Esophagus (tissue), 2 donors: ENCODE data around the gene ACER1. TPM values are rescaled to one million over a fixed set of nuclear protein-coding genes. Genes with fewer than 3 reads are reported as not detected.

ENCODE experiments used
- H3K27ac ChIP-seq, 2 donors: one replicate each; pipeline ENCODE4 v1.5.1; 2013; ENCODE audit warnings: low read depth in 2 of 2, mild to moderate bottlenecking in 2 of 2, inconsistent platforms in 1 of 2, low read length in 1 of 2, moderate library complexity in 1 of 2
- H3K27me3 ChIP-seq, 2 donors: one replicate each; pipeline ENCODE4 v1.6.1; 2013; ENCODE audit warnings: low read length in 2 of 2, control low read depth in 1 of 2, mild to moderate bottlenecking in 1 of 2; ENCODE audit not compliant: insufficient read depth in 2 of 2, control insufficient read depth in 1 of 2
- H3K36me3 ChIP-seq, 2 donors: one replicate each; pipeline ENCODE4 v1.6.1; 2013; ENCODE audit warnings: low read length in 1 of 2; ENCODE audit not compliant: control insufficient read depth in 2 of 2, insufficient read depth in 2 of 2
- H3K4me1 ChIP-seq, 2 donors: one replicate each; pipeline ENCODE4 v1.6.1; 2013; ENCODE audit warnings: low read length in 1 of 2; ENCODE audit not compliant: control insufficient read depth in 2 of 2, insufficient read depth in 2 of 2
- H3K4me3 ChIP-seq, 2 donors: one replicate each; pipeline ENCODE4 v1.5.1; 2013; ENCODE audit warnings: low read length in 2 of 2, mild to moderate bottlenecking in 2 of 2, low read depth in 1 of 2, moderate library complexity in 1 of 2
- H3K9me3 ChIP-seq, 2 donors: one replicate each; pipeline ENCODE4 v1.6.1; 2013; ENCODE audit warnings: mild to moderate bottlenecking in 2 of 2, low read depth in 1 of 2, low read length in 1 of 2, moderate library complexity in 1 of 2; ENCODE audit not compliant: control insufficient read depth in 2 of 2, insufficient read depth in 1 of 2
- WGBS, 2 donors: extraction: QIAGEN DNeasy Blood & Tissue Kit; methylation state at CpG; one replicate each; pipeline ENCODE4 v1.1.7; 2013; 5-methylcytosine and 5-hydroxymethylcytosine counted together
- polyA plus RNA-seq, 2 donors: library from polyadenylated mRNA; stranded (reverse); fragments of 200-250 nt; gene quantifications; one replicate each; pipeline ENCODE4 v1.2.3, GENCODE V29; 2013
- donor health status: healthy with polysubstance abuse.
- donor health status: Bipolar disorder and iron deficiency.

ACER1 gene
- polyA plus RNA-seq, 2 donors = 6.2 to 7.4 TPM

- whole genome bisulfite sequencing, 2 donors = 4 to 6% methylated on average over 40 to 66 of the region's 66 CpGs
- peak within 1 kb of the TSS; percentile 54 to 86 for H3K27ac ChIP-seq
- peak within 1 kb of the TSS; percentile 68 to 98 for H3K4me3 ChIP-seq
- no peaks in the 10 kb centered on the region for H3K27me3 ChIP-seq
- peaks cover 8 to 18% of the 10 kb centered on the region in 2 donors for H3K4me1 ChIP-seq
- no peaks in the 10 kb centered on the region for H3K9me3 ChIP-seq
- H3K36me3 ChIP-seq = peaks cover 0 to 4% of the 10 kb centered on the region in 2 donors
Observed at GRCh38 chr19:6279931-6280591, 53.4 kb downstream of the ACER1 start, which contains the start of gene MLLT1. TSS of gene MLLT1 (minus strand) at chr19:6279975. CDS start at chr19:6279784, 191 bp downstream.

- H3K27me3 ChIP-seq = no peaks in the 10 kb centered on the region
- peak overlapping the region; percentile 68 to 98 for H3K4me3 ChIP-seq
- 1% methylated on average over 20 to 59 of the region's 59 CpGs for WGBS, 2 donors
- peaks cover 13 to 22% of the 10 kb centered on the region in 2 donors for H3K4me1 ChIP-seq
- H3K9me3 ChIP-seq = no peaks in the 10 kb centered on the region
- H3K36me3 ChIP-seq = peaks cover 0 to 4% of the 10 kb centered on the region in 2 donors
- H3K27ac ChIP-seq = peak overlapping the region; percentile 54 to 86
Observed at GRCh38 chr19:6279620-6279930, 53.8 kb downstream of the ACER1 start.

GRCh38 chr19:6278740-6279619 is 54.4 kb downstream of the ACER1 start:
- WGBS, 2 donors = 5 to 12% methylated on average over 24 to 36 of the region's 36 CpGs
- Histone ChIP-seq H3K27me3 (no peaks in the 10 kb centered on the region), H3K36me3 (peaks cover 0 to 4% of the 10 kb centered on the region in 2 donors), H3K4me3 (peak overlapping the region; percentile 68 to 98), H3K9me3 (no peaks in the 10 kb centered on the region), H3K27ac (peak overlapping the region; percentile 48 to 54), H3K4me1 (peaks cover 19 to 24% of the 10 kb centered on the region in 2 donors)

- 59 to 65% methylated on average over 9 of the region's 9 CpGs for WGBS, 2 donors
- Histone ChIP-seq H3K4me3 (no peak overlapping the region), H3K4me1 (peaks cover 25 to 27% of the 10 kb centered on the region in 2 donors), H3K27ac (peak overlapping the region in 1 of 2 donors; percentile 44), H3K36me3 (peaks cover 0 to 4% of the 10 kb centered on the region in 2 donors), H3K27me3 (no peaks in the 10 kb centered on the region), H3K9me3 (no peaks in the 10 kb centered on the region)
Observed at GRCh38 chr19:6278051-6278450, 55.4 kb downstream of the ACER1 start.

- peaks cover 27 to 35% of the 10 kb centered on the region in 2 donors for H3K4me1 ChIP-seq
- H3K27me3 ChIP-seq = no peaks in the 10 kb centered on the region
- peaks cover 0 to 4% of the 10 kb centered on the region in 2 donors for H3K36me3 ChIP-seq
- peak overlapping the region; percentile 3 to 48 for H3K27ac ChIP-seq
- H3K9me3 ChIP-seq = no peaks in the 10 kb centered on the region
- no peak overlapping the region for H3K4me3 ChIP-seq
- 66 to 68% methylated on average over 12 of the region's 12 CpGs for WGBS, 2 donors
Observed at GRCh38 chr19:6276447-6276846, 57.0 kb downstream of the ACER1 start.

- H3K4me3 ChIP-seq = no peak overlapping the region
- WGBS, 2 donors = 81 to 83% methylated on average over 18 of the region's 18 CpGs
- no peaks in the 10 kb centered on the region for H3K27me3 ChIP-seq
- H3K27ac ChIP-seq = peak overlapping the region; percentile 69 to 94
- peaks cover 32 to 47% of the 10 kb centered on the region in 2 donors for H3K4me1 ChIP-seq
- H3K36me3 ChIP-seq = peaks cover 0 to 8% of the 10 kb centered on the region in 2 donors
- no peaks in the 10 kb centered on the region for H3K9me3 ChIP-seq
Observed at GRCh38 chr19:6275170-6275744, 58.2 kb downstream of the ACER1 start.

- H3K36me3 ChIP-seq = peaks cover 3 to 12% of the 10 kb centered on the region in 2 donors
- peaks cover 32 to 51% of the 10 kb centered on the region in 2 donors for H3K4me1 ChIP-seq
- H3K27ac ChIP-seq = peak overlapping the region; percentile 69 to 94
- WGBS, 2 donors = 66 to 77% methylated on average over 15 of the region's 15 CpGs
- H3K4me3 ChIP-seq = no peak overlapping the region
- no peaks in the 10 kb centered on the region for H3K27me3 ChIP-seq
- no peaks in the 10 kb centered on the region for H3K9me3 ChIP-seq
Observed at GRCh38 chr19:6274756-6275155, 58.7 kb downstream of the ACER1 start.

- WGBS, 2 donors = 15 to 19% methylated on average over 30 of the region's 30 CpGs
- H3K36me3 ChIP-seq = peaks cover 3 to 13% of the 10 kb centered on the region in 2 donors
- H3K4me3 ChIP-seq = no peak overlapping the region
- no peaks in the 10 kb centered on the region for H3K27me3 ChIP-seq
- H3K27ac ChIP-seq = peak overlapping the region; percentile 81 to 94
- H3K4me1 ChIP-seq = peaks cover 32 to 58% of the 10 kb centered on the region in 2 donors
- no peaks in the 10 kb centered on the region for H3K9me3 ChIP-seq
Observed at GRCh38 chr19:6273701-6274601, 59.5 kb downstream of the ACER1 start.
